PC-3 (cell line): ENCODE data around the gene MED7. TPM values are rescaled to one million over a fixed set of nuclear protein-coding genes. Genes with fewer than 3 reads are reported as not detected.

Source experiments
- ATAC-seq: fragments of 200-7000 bp; cut with Tn5 transposase; 2 replicates; pipeline ENCODE4 v1.9.1; 2020; ENCODE audit warnings: mild to moderate bottlenecking, moderate library complexity
- BruUV-seq: library from RNA; stranded (reverse); fragments of 400-500 nt; replicated peaks from 2 replicates; lab custom pipeline; 2021; lab: Mats Ljungman, UMichigan
- CTCF ChIA-PET: fragments of 300-600 bp; sonication (Branson Sonifier 250); formaldehyde crosslinking; loops from one replicate; lab custom pipeline; 2022; ENCODE audit warnings: antibody characterized with exemption; lab: Charles Lee
- POLR2A ChIA-PET: fragments of 300-600 bp; sonication (Branson Sonifier 250); formaldehyde crosslinking; loops from one replicate; lab custom pipeline; 2022; ENCODE audit warnings: antibody characterized with exemption; ENCODE audit not compliant: unreplicated experiment; lab: Charles Lee
- DNase-seq: peaks from one replicate; pipeline ENCODE4 v3.0.0-alpha.2; 2015
- H2AFZ ChIP-seq: fragments of 300-600 bp; sonication (generic); 2 replicates; pipeline ENCODE4 v1.6.0; 2016; ENCODE audit warnings: antibody characterized with exemption, low read length
- H3F3A ChIP-seq: fragments of 300-600 bp; sonication (generic); one replicate; pipeline ENCODE4 v1.6.0; 2017; ENCODE audit warnings: antibody characterized with exemption, low read length, control low read depth, mild to moderate bottlenecking; ENCODE audit not compliant: unreplicated experiment
- H3K27ac ChIP-seq: fragments of 300-600 bp; sonication (generic); 2 replicates; pipeline ENCODE4 v1.5.1; 2016; ENCODE audit warnings: mild to moderate bottlenecking, low read length
- H3K27me3 ChIP-seq: fragments of 300-600 bp; sonication (generic); 2 replicates; pipeline ENCODE4 v1.6.1; 2016; ENCODE audit warnings: low read length, mixed read lengths
- H3K36me3 ChIP-seq: fragments of 300-600 bp; sonication (generic); 2 replicates; pipeline ENCODE4 v1.6.1; 2016; ENCODE audit warnings: low read depth, mixed run types, low read length, mixed read lengths
- H3K4me1 ChIP-seq: fragments of 300-600 bp; sonication (generic); 2 replicates; pipeline ENCODE4 v1.5.1; 2016; ENCODE audit warnings: low read length; ENCODE audit not compliant: insufficient read depth
- H3K4me2 ChIP-seq: fragments of 300-600 bp; sonication (generic); 2 replicates; pipeline ENCODE4 v1.6.0; 2016; ENCODE audit warnings: low read length
- H3K4me3 ChIP-seq: fragments of 300-600 bp; sonication (generic); 2 replicates; pipeline ENCODE4 v1.5.1; 2016; ENCODE audit warnings: mild to moderate bottlenecking, low read length, mixed read lengths
- H3K79me2 ChIP-seq: fragments of 300-600 bp; sonication (generic); 2 replicates; pipeline ENCODE4 v1.6.1; 2017; ENCODE audit warnings: low read length, mixed read lengths
- H3K9ac ChIP-seq: fragments of 300-600 bp; sonication (generic); 2 replicates; pipeline ENCODE4 v1.6.0; 2016; ENCODE audit warnings: mild to moderate bottlenecking, low read length
- H3K9me2 ChIP-seq: fragments of 300-600 bp; sonication (generic); replicated peaks from 2 replicates; pipeline ENCODE4 v1.6.1; 2016; ENCODE audit warnings: mixed run types, low read length, mixed read lengths
- H3K9me3 ChIP-seq: fragments of 300-600 bp; sonication (generic); 2 replicates; pipeline ENCODE4 v1.6.1; 2016; ENCODE audit warnings: low read length, mixed read lengths
- H4K20me1 ChIP-seq: fragments of 300-600 bp; sonication (generic); 2 replicates; pipeline ENCODE4 v1.6.1; 2016; ENCODE audit warnings: low read length, mixed read lengths
- CTCF ChIP-seq: fragments of 300-600 bp; sonication (generic); conservative IDR thresholded peaks from 2 replicates; pipeline ENCODE4 v1.5.1; 2017; ENCODE audit warnings: antibody characterized with exemption, low read depth, mild to moderate bottlenecking, low read length
- EZH2 ChIP-seq: fragments of 300-600 bp; sonication (generic); IDR thresholded peaks from one replicate; pipeline ENCODE4 v1.6.1; 2017; ENCODE audit warnings: antibody characterized with exemption, mild to moderate bottlenecking, low read length; ENCODE audit not compliant: unreplicated experiment
- EZH2phosphoT487 ChIP-seq: fragments of 300-600 bp; sonication (generic); IDR thresholded peaks from 2 replicates; pipeline ENCODE4 v1.6.1; 2018; ENCODE audit warnings: mild to moderate bottlenecking, antibody characterized with exemption, low read length, borderline replicate concordance
- intact Hi-C: fragments of 100-400 bp; cut with micrococcal nuclease; formaldehyde crosslinking; loops from 2 replicates; pipeline ENCODE4 v1.9.0; 2023
- total RNA-seq: library from RNA; depleted of rRNA; stranded (reverse); fragments of >200 nt; gene quantifications from 2 replicates; pipeline ENCODE4 v1.2.3, GENCODE V29; 2014

The MED7 gene
- total RNA-seq, 1 experiment from 2014 or later, result 14.8 TPM

- no TSS peak for BruUV-seq
- intact Hi-C loops, result loop anchor here (5.0 kb wide), 1 partner anchor 1189 kb away; no protein-coding TSS in a partner anchor
- ChIA-PET POLR2A (no interaction called here), CTCF (no interaction called here)
- H3K79me2 ChIP-seq, result no peaks in the 10 kb centered on the region
- TF ChIP-seq EZH2, result no peak
- TF ChIP-seq EZH2phosphoT487, result no peak
- no peak for TF ChIP-seq CTCF
- no peaks in the 10 kb centered on the region; the same call in 1 of the 2 replicates for H4K20me1 ChIP-seq
- no peaks in the 10 kb centered on the region for H3K27me3 ChIP-seq
- DNase-seq, result no peak
- no peaks in the 10 kb centered on the region for H3K36me3 ChIP-seq
- H2AFZ ChIP-seq, result no peak overlapping the region
- H3K4me3 ChIP-seq, result no peak overlapping the region
- no peak for ATAC-seq
- no peaks in the 10 kb centered on the region for H3K4me1 ChIP-seq
- no peaks in the 10 kb centered on the region for H3K9me3 ChIP-seq
- H3K9ac ChIP-seq, result no peak overlapping the region
- no peak overlapping the region for H3K27ac ChIP-seq
- no peak overlapping the region for H3K4me2 ChIP-seq
- H3F3A ChIP-seq, result no peaks in the 10 kb centered on the region
- H3K9me2 ChIP-seq, result no peaks in the 10 kb centered on the region
Observed at GRCh38 chr5:157130925-157131324, 11.7 kb downstream of the MED7 start.

DNA sequence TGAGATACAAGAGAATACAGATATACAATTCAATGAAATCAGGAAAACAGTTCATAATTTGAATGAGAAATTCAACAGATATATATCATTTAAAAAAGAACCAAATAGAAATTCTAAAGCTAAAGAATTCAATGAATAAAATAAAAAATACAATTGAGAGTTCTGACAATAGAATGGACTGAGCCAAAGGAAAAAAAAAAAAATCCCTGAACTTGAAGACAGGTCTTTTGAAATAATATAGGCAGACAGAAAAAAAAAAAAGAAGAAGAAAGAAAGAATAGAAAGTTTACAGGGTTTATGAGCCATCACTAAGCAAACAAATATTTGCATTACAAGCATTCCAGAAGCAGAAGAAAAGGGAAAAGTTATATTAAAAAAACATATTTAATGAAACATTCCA lies 21.0 kb downstream of the MED7 start:
- Histone ChIP-seq H3K79me2 (no peaks in the 10 kb centered on the region), H2AFZ (no peak overlapping the region), H3F3A (no peaks in the 10 kb centered on the region), H3K9me2 (no peaks in the 10 kb centered on the region), H3K4me3 (no peak overlapping the region), H3K27me3 (no peaks in the 10 kb centered on the region), H3K27ac (no peak overlapping the region), H3K4me2 (no peak overlapping the region), H3K9ac (no peak overlapping the region), H3K9me3 (peaks cover 8% of the 10 kb centered on the region; the same call in 1 of the 2 replicates), H3K36me3 (no peaks in the 10 kb centered on the region), H4K20me1 (no peaks in the 10 kb centered on the region), H3K4me1 (no peaks in the 10 kb centered on the region)
- no peak for ATAC-seq
- TF ChIP-seq EZH2phosphoT487 (no peak), CTCF (no peak), EZH2 (no peak)
- DNase-seq, result no peak
- CTCF ChIA-PET, result no interaction called here
- intact Hi-C loops, result no loop called here
- BruUV-seq, result no TSS peak
- POLR2A ChIA-PET, result no interaction called here

- TF ChIP-seq EZH2, result no peak
- TF ChIP-seq CTCF, result no peak
- no peak for TF ChIP-seq EZH2phosphoT487
- H2AFZ ChIP-seq, result no peak overlapping the region
- no peaks in the 10 kb centered on the region for H3K27me3 ChIP-seq
- no peaks in the 10 kb centered on the region for H3K9me2 ChIP-seq
- BruUV-seq, result no TSS peak
- H3K9me3 ChIP-seq, result peaks cover 8% of the 10 kb centered on the region; the same call in 1 of the 2 replicates
- no peak overlapping the region for H3K27ac ChIP-seq
- no peaks in the 10 kb centered on the region for H3F3A ChIP-seq
- ATAC-seq, result no peak
- H3K79me2 ChIP-seq, result no peaks in the 10 kb centered on the region
- DNase-seq, result no peak
- intact Hi-C loops, result no loop called here
- H3K4me2 ChIP-seq, result no peak overlapping the region
- H3K4me1 ChIP-seq, result no peaks in the 10 kb centered on the region
- no peak overlapping the region for H3K4me3 ChIP-seq
- H4K20me1 ChIP-seq, result no peaks in the 10 kb centered on the region
- H3K36me3 ChIP-seq, result no peaks in the 10 kb centered on the region
- ChIA-PET POLR2A (no interaction called here), CTCF (no interaction called here)
- no peak overlapping the region for H3K9ac ChIP-seq
Observed at GRCh38 chr5:157120102-157120501, 22.6 kb downstream of the MED7 start.
